HCT116 (cell line): Measurements from ENCODE around the gene SERINC3. TPM values are rescaled to one million over a fixed set of nuclear protein-coding genes. Genes with fewer than 3 reads are reported as not detected.

Source experiments
- ATAC-seq: fragments of 200-7000 bp; cut with Tn5 transposase; 2 replicates; pipeline ENCODE4 v1.9.1; 2020; ENCODE audit warnings: mild to moderate bottlenecking, moderate library complexity
- BruUV-seq: library from RNA; stranded (reverse); fragments of 400-500 nt; replicated peaks from 2 replicates; lab custom pipeline; 2021; lab: Mats Ljungman, UMichigan
- CTCF ChIA-PET: fragments of 300-600 bp; sonication (Branson Sonifier 250); formaldehyde crosslinking; loops from one replicate; lab custom pipeline; 2021; ENCODE audit warnings: antibody characterized with exemption; lab: Charles Lee
- POLR2A ChIA-PET: fragments of 300-600, 350-600 bp; sonication (Branson Sonifier 250); formaldehyde crosslinking; loops from one replicate; lab custom pipeline; 2021; ENCODE audit warnings: antibody characterized with exemption; lab: Charles Lee
- RAD21 ChIA-PET, 2 experiments: fragments of 300-600 bp; sonication (Branson Sonifier 250); formaldehyde crosslinking; loops; one replicate each; lab custom pipeline; 2023; ENCODE audit warnings: low total read pairs in 2 of 2; ENCODE audit not compliant: uncharacterized antibody in 2 of 2, unreplicated experiment in 2 of 2, low non-redundant PET in 1 of 2; lab: Charles Lee
- DNase-seq: peaks from one replicate; pipeline ENCODE4 v3.0.0-alpha.2; 2010; ENCODE audit warnings: low read depth, low spot score
- H2AFZ ChIP-seq: fragments of 200-600 bp; shearing (Covaris generic), sonication (generic); 2 replicates; pipeline ENCODE4 v1.6.1; 2017; ENCODE audit warnings: low read depth, mixed run types, mixed read lengths, antibody characterized with exemption, low read length; ENCODE audit not compliant: poor library complexity, severe bottlenecking
- H3K27ac ChIP-seq: 2 replicates; pipeline ENCODE4 v1.5.1; 2012; ENCODE audit warnings: low read depth, low read length
- H3K27me3 ChIP-seq: fragments of 200-600 bp; sonication (generic); 2 replicates; pipeline ENCODE4 v1.6.1; 2016; ENCODE audit warnings: mixed run types, low read length, mixed read lengths; ENCODE audit not compliant: insufficient read depth
- H3K36me3 ChIP-seq, 2 experiments: fragments of 200-500 bp in 1 of 2; fragments of 200-600 bp in 1 of 2; sonication (Bioruptor generic) in 1 of 2; sonication (generic) in 1 of 2; 2 replicates each; pipeline versions ENCODE4 v1.5.1 to v1.6.1; 2014 to 2016; ENCODE audit warnings: low read length in 2 of 2, inconsistent platforms in 1 of 2, mixed read lengths in 1 of 2, mixed run types in 1 of 2; ENCODE audit not compliant: insufficient read depth in 2 of 2, control insufficient read depth in 1 of 2
- H3K4me1 ChIP-seq, 2 experiments: fragments of 200-600 bp in 1 of 2; sonication (generic) in 1 of 2; 2 replicates each; pipeline versions ENCODE4 v1.5.1 to v1.6.1; 2012 to 2017; ENCODE audit warnings: low read length in 2 of 2, inconsistent platforms in 1 of 2, mild to moderate bottlenecking in 1 of 2, mixed read lengths in 1 of 2, mixed run types in 1 of 2, moderate library complexity in 1 of 2; ENCODE audit not compliant: insufficient read depth in 2 of 2, control insufficient read depth in 1 of 2
- H3K4me2 ChIP-seq: fragments of 200-600 bp; sonication (generic); 2 replicates; pipeline ENCODE4 v1.6.1; 2017; ENCODE audit warnings: mixed run types, low read length, mixed read lengths
- H3K4me3 ChIP-seq, 2 experiments: fragments of 200-600 bp in 1 of 2; sonication (generic) in 1 of 2; replicated peaks in 1 of 2; 2 replicates each; pipeline ENCODE4 v1.5.1; 2011 to 2016; ENCODE audit warnings: low read length in 2 of 2, control low read depth in 1 of 2, low read depth in 1 of 2, mild to moderate bottlenecking in 1 of 2, mixed read lengths in 1 of 2, mixed run types in 1 of 2
- H3K79me2 ChIP-seq: fragments of 200-600 bp; sonication (generic); 2 replicates; pipeline ENCODE4 v1.6.1; 2017; ENCODE audit warnings: mild to moderate bottlenecking, mixed run types, low read length, moderate library complexity, mixed read lengths; ENCODE audit not compliant: insufficient read depth
- H3K9ac ChIP-seq: fragments of 200-600 bp; sonication (generic); 2 replicates; pipeline ENCODE4 v1.6.1; 2016; ENCODE audit warnings: low read length, mixed read lengths
- H3K9me2 ChIP-seq: fragments of 200-600 bp; sonication (generic), shearing (Covaris generic); 2 replicates; pipeline ENCODE4 v1.6.1; 2017; ENCODE audit warnings: mixed run types, mild to moderate bottlenecking, moderate library complexity; ENCODE audit not compliant: insufficient read depth
- H3K9me3 ChIP-seq, 2 experiments: fragments of 200-500 bp in 1 of 2; fragments of 200-600 bp in 1 of 2; sonication (Bioruptor generic) in 1 of 2; sonication (generic) in 1 of 2; 2 replicates each; pipeline ENCODE4 v1.6.1; 2014 to 2017; ENCODE audit warnings: low read length in 2 of 2, mixed read lengths in 2 of 2, inconsistent platforms in 1 of 2, low read depth in 1 of 2, mild to moderate bottlenecking in 1 of 2, mixed run types in 1 of 2, moderate library complexity in 1 of 2; ENCODE audit not compliant: control insufficient read depth in 1 of 2, insufficient read depth in 1 of 2
- H4K20me1 ChIP-seq: fragments of 200-600 bp; sonication (generic), shearing (Covaris generic); 2 replicates; pipeline ENCODE4 v1.6.1; 2017; ENCODE audit warnings: mixed run types, mild to moderate bottlenecking, moderate library complexity; ENCODE audit not compliant: insufficient read depth
- CBX3 ChIP-seq: IDR thresholded peaks from 2 replicates; pipeline ENCODE4 v1.6.1; 2012; ENCODE audit warnings: low read depth
- CTCF ChIP-seq, 3 experiments: fragments of 200-600 bp in 1 of 3; sonication (generic) in 1 of 3; IDR thresholded peaks in 2 of 3; conservative IDR thresholded peaks in 1 of 3; 2 replicates each; pipeline ENCODE4 v1.5.1; 2012 to 2017; ENCODE audit warnings: low read depth in 2 of 3, low read length in 2 of 3, antibody characterized with exemption in 1 of 3, borderline replicate concordance in 1 of 3, control low read depth in 1 of 3, mild to moderate bottlenecking in 1 of 3, mixed read lengths in 1 of 3, mixed run types in 1 of 3, moderate library complexity in 1 of 3; ENCODE audit not compliant: insufficient read depth in 1 of 3
- EGR1 ChIP-seq: IDR thresholded peaks from 2 replicates; pipeline ENCODE4 v1.6.1; 2012; ENCODE audit warnings: low read depth
- ELF1 ChIP-seq: IDR thresholded peaks from 2 replicates; pipeline ENCODE4 v1.6.1; 2012; ENCODE audit warnings: low read depth, borderline replicate concordance
- EZH2 ChIP-seq: fragments of 200-600 bp; sonication (generic); IDR thresholded peaks from 2 replicates; pipeline ENCODE4 v1.6.1; 2017; ENCODE audit warnings: antibody characterized with exemption, mixed run types
- EZH2phosphoT487 ChIP-seq: fragments of 200-600 bp; IDR thresholded peaks from 2 replicates; pipeline ENCODE4 v1.6.1; 2018; ENCODE audit warnings: antibody characterized with exemption, borderline replicate concordance
- MAX ChIP-seq: IDR thresholded peaks from 2 replicates; pipeline ENCODE4 v1.6.1; 2012
- POLR2A ChIP-seq: IDR thresholded peaks from 2 replicates; pipeline ENCODE4 v1.7.0; 2011; ENCODE audit warnings: borderline replicate concordance; ENCODE audit not compliant: insufficient read depth, insufficient read length; ENCODE audit errors: extremely low read depth
- RAD21 ChIP-seq: IDR thresholded peaks from 2 replicates; pipeline ENCODE4 v1.6.1; 2012; ENCODE audit warnings: low read depth, mild to moderate bottlenecking
- REST ChIP-seq: IDR thresholded peaks from 2 replicates; pipeline ENCODE4 v1.6.1; 2012; ENCODE audit warnings: low read depth
- SRF ChIP-seq: IDR thresholded peaks from 2 replicates; pipeline ENCODE4 v1.6.1; 2012; ENCODE audit warnings: low read depth
- TCF7L2 ChIP-seq: IDR thresholded peaks from 2 replicates; pipeline ENCODE4 v1.7.0; 2011; ENCODE audit warnings: borderline replicate concordance, inconsistent platforms; ENCODE audit not compliant: insufficient read depth, insufficient read length; ENCODE audit errors: extremely low read depth
- YY1 ChIP-seq: IDR thresholded peaks from 2 replicates; pipeline ENCODE4 v1.6.1; 2011; ENCODE audit warnings: low read length, low read depth, moderate library complexity, mild to moderate bottlenecking; ENCODE audit not compliant: insufficient replicate concordance; ENCODE audit errors: extremely low read depth
- intact Hi-C: fragments of 100-400 bp; cut with micrococcal nuclease; formaldehyde crosslinking; loops from 2 replicates; pipeline ENCODE4 v1.10.0; 2022
- total RNA-seq: library from RNA; stranded (reverse); gene quantifications from one replicate; pipeline ENCODE4 v1.2.1, GENCODE V29; 2021; ENCODE audit not compliant: unreplicated experiment

SERINC3 gene
- total RNA-seq, 1 experiment from 2014 or later = 56.8 TPM

- no peaks in the 10 kb centered on the region for H3K27me3 ChIP-seq
Observed at GRCh38 chr20:44463466-44463865, 58.4 kb downstream of the SERINC3 start.

GRCh38 chr20:44461803-44462174, 60.1 kb downstream of the SERINC3 start:
- BruUV-seq = no TSS peak
- Histone ChIP-seq H3K9ac (no peak overlapping the region), H3K27me3 (no peaks in the 10 kb centered on the region), H3K4me2 (no peak overlapping the region), H3K27ac (no peak overlapping the region), H3K36me3 (no peaks in the 10 kb centered on the region), H4K20me1 (no peaks in the 10 kb centered on the region), H2AFZ (no peak overlapping the region), H3K9me2 (no peaks in the 10 kb centered on the region), H3K4me1 (peaks cover 0 to 8% of the 10 kb centered on the region in 2 experiments; a peak in 1 of 4 replicates), H3K4me3 (no peak overlapping the region), H3K9me3 (no peaks in the 10 kb centered on the region), H3K79me2 (no peaks in the 10 kb centered on the region)
- no peak for DNase-seq
- intact Hi-C loops = loop anchor here (1.0 to 10.0 kb wide), 4 partner anchors 73 to 344 kb away; partner anchors contain the start of gene FITM2
- ATAC-seq = no peak
- POLR2A ChIA-PET = no interaction called here
- RAD21 ChIA-PET = interaction anchor here in 1 of 2 experiments (0.7 kb wide), 1 partner anchor 405 kb away, joined by 3 read pairs; no protein-coding TSS in a partner anchor
- CTCF ChIA-PET = interaction anchor here (0.6 to 1.2 kb wide), 7 partner anchors 29 to 246 kb away, joined by 3 to 10 read pairs (median 3); no protein-coding TSS in a partner anchor
- no peak for TF ChIP-seq CTCF (IDR thresholded peaks at IDR 0.05 in 2 of 3, conservative IDR thresholded peaks at IDR 0.05 in 1 of 3; ENCODE audit: borderline replicate concordance in 1 of 3, insufficient read depth in 1 of 3, low read depth in 2 of 3, low read length in 2 of 3)
- no peak for TF ChIP-seq SRF
- TF ChIP-seq EGR1 = no peak
- no peak for TF ChIP-seq RAD21
- TF ChIP-seq EZH2 = no peak
- no peak for TF ChIP-seq REST
- no peak for TF ChIP-seq YY1
- no peak for TF ChIP-seq ELF1
- no peak for TF ChIP-seq EZH2phosphoT487
- no peak for TF ChIP-seq POLR2A
- no peak for TF ChIP-seq TCF7L2
- no peak for TF ChIP-seq CBX3

More at GRCh38 chr20:44463466-44463865, 58.4 kb downstream of the SERINC3 start:
- no peak overlapping the region for H3K4me3 ChIP-seq
- no peaks in the 10 kb centered on the region for H3K79me2 ChIP-seq
- no peak overlapping the region for H3K4me2 ChIP-seq
- no peaks in the 10 kb centered on the region for H4K20me1 ChIP-seq
- DNase-seq = no peak
- no peak overlapping the region for H2AFZ ChIP-seq
- no peak for ATAC-seq
- no peaks in the 10 kb centered on the region for H3K36me3 ChIP-seq
- H3K27ac ChIP-seq = no peak overlapping the region
- ChIA-PET POLR2A (interaction anchor here (0.7 kb wide), 1 partner anchor 231 kb away, joined by 3 read pairs; no protein-coding TSS in a partner anchor), RAD21 (no interaction called here), CTCF (no interaction called here)
- no peaks in the 10 kb centered on the region for H3K9me2 ChIP-seq
- H3K4me1 ChIP-seq = peaks cover 0 to 8% of the 10 kb centered on the region in 2 experiments; a peak in 1 of 4 replicates
- intact Hi-C loops = loop anchor here (5.0 to 10.0 kb wide), 2 partner anchors 149 to 346 kb away; partner anchors contain the start of gene FITM2
- H3K9me3 ChIP-seq = no peaks in the 10 kb centered on the region
- no peak for TF ChIP-seq CBX3
- no peak for TF ChIP-seq MAX
- no peak for TF ChIP-seq YY1
- no peak for TF ChIP-seq POLR2A
- H3K9ac ChIP-seq = no peak overlapping the region
- BruUV-seq = no TSS peak
